ENCODE data around the gene DNAJC3.

- TF ChIP-seq ZNF143 (CRISPR knock-in tag; IDR thresholded peaks at IDR 0.05) (no peak), CTCF (CRISPR knock-in tag; IDR thresholded peaks at IDR 0.05) (no peak), ZGPAT (CRISPR knock-in tag; IDR thresholded peaks at IDR 0.05) (no peak), ZNF740 (CRISPR knock-in tag; IDR thresholded peaks at IDR 0.05) (no peak), DMAP1 (CRISPR knock-in tag; IDR thresholded peaks at IDR 0.05) (no peak)
These were observed 108.0 kb downstream of the DNAJC3 start for GRCh38 chr13:95784900-95785290.
